Immature natural killer cell (primary cell): ENCODE data around the gene DYNC1I1. TPM values are rescaled to one million over a fixed set of nuclear protein-coding genes. Genes with fewer than 3 reads are reported as not detected.

Experiments used
- DNase-seq, 3 donors: peaks; one replicate each; pipeline ENCODE4 v3.0.0; 2022; ENCODE audit warnings: mixed read lengths in 1 of 3
- H3K27ac Mint-ChIP-seq, 6 donors: one replicate each; pipeline ENCODE4 v1.8.0; 2020; ENCODE audit warnings: mixed read lengths in 6 of 6, mild to moderate bottlenecking in 5 of 6, inconsistent platforms in 4 of 6, moderate library complexity in 3 of 6
- H3K27me3 Mint-ChIP-seq, 3 donors: one replicate each; pipeline ENCODE4 v1.8.0; 2020 to 2021; ENCODE audit warnings: low read depth in 3 of 3, mild to moderate bottlenecking in 3 of 3, mixed read lengths in 3 of 3, moderate library complexity in 3 of 3, inconsistent platforms in 1 of 3
- H3K36me3 Mint-ChIP-seq, 3 donors: one replicate each; pipeline ENCODE4 v1.8.0; 2020; ENCODE audit warnings: mixed read lengths in 3 of 3, inconsistent platforms in 2 of 3, mild to moderate bottlenecking in 2 of 3
- H3K4me1 Mint-ChIP-seq, 2 donors: one replicate each; pipeline ENCODE4 v1.8.0; 2020; ENCODE audit warnings: inconsistent platforms in 2 of 2, mild to moderate bottlenecking in 2 of 2, mixed read lengths in 2 of 2, moderate library complexity in 1 of 2
- H3K4me3 Mint-ChIP-seq, 5 donors: one replicate each; pipeline ENCODE4 v1.8.0; 2020; ENCODE audit warnings: mild to moderate bottlenecking in 5 of 5, mixed read lengths in 5 of 5, inconsistent platforms in 3 of 5, moderate library complexity in 3 of 5
- H3K9me3 Mint-ChIP-seq, 6 donors: one replicate each; pipeline ENCODE4 v1.8.0; 2020; ENCODE audit warnings: mild to moderate bottlenecking in 6 of 6, mixed read lengths in 6 of 6, inconsistent platforms in 4 of 6, moderate library complexity in 3 of 6
- polyA plus RNA-seq, 3 donors: library from polyadenylated mRNA; unstranded; fragments of 300-500 nt; fragmentation: Illumina TruSeq; gene quantifications; one replicate each; pipeline ENCODE4 v1.2.3, GENCODE V29; 2021

The DYNC1I1 gene
- polyA plus RNA-seq, 3 donors from 2014 or later, result not detected

GRCh38 chr7:95951531-95951930 lies 179.2 kb downstream of the DYNC1I1 start:
- Mint-ChIP-seq H3K27me3 (peaks cover 0 to 2% (median 0%) of the 10 kb centered on the region in 3 donors), H3K36me3 (no peaks in the 10 kb centered on the region), H3K27ac (no peak overlapping the region), H3K4me1 (peaks cover 7 to 25% of the 10 kb centered on the region in 2 donors), H3K9me3 (no peaks in the 10 kb centered on the region), H3K4me3 (no peak overlapping the region)
- DNase-seq, result no peak

GRCh38 chr7:95951997-95952795 lies 179.8 kb downstream of the DYNC1I1 start:
- Mint-ChIP-seq H3K9me3 (no peaks in the 10 kb centered on the region), H3K36me3 (no peaks in the 10 kb centered on the region), H3K4me3 (no peak overlapping the region), H3K27me3 (peaks cover 0 to 2% (median 1%) of the 10 kb centered on the region in 3 donors), H3K27ac (no peak overlapping the region), H3K4me1 (peaks cover 7 to 19% of the 10 kb centered on the region in 2 donors)
- DNase-seq, result no peak

- no peaks in the 10 kb centered on the region for H3K9me3 Mint-ChIP-seq
- H3K27ac Mint-ChIP-seq, result no peak overlapping the region
- no peak overlapping the region for H3K4me3 Mint-ChIP-seq
- H3K36me3 Mint-ChIP-seq, result no peaks in the 10 kb centered on the region
- peaks cover 5 to 12% of the 10 kb centered on the region in 2 donors for H3K4me1 Mint-ChIP-seq
- H3K27me3 Mint-ChIP-seq, result peaks cover 0 to 5% (median 3%) of the 10 kb centered on the region in 3 donors
- no peak for DNase-seq
Observed at GRCh38 chr7:95952851-95953250, 180.5 kb downstream of the DYNC1I1 start.

- Mint-ChIP-seq H3K4me1 (no peaks in the 10 kb centered on the region), H3K27me3 (peaks cover 1 to 5% (median 3%) of the 10 kb centered on the region in 3 donors), H3K27ac (no peak overlapping the region), H3K4me3 (no peak overlapping the region), H3K9me3 (peaks cover 0 to 2% (median 0%) of the 10 kb centered on the region in 6 donors), H3K36me3 (no peaks in the 10 kb centered on the region)
- no peak for DNase-seq
Observed at GRCh38 chr7:95955748-95956147, 183.4 kb downstream of the DYNC1I1 start.

- H3K4me3 Mint-ChIP-seq, result no peak overlapping the region
- no peak overlapping the region for H3K27ac Mint-ChIP-seq
- H3K4me1 Mint-ChIP-seq, result no peaks in the 10 kb centered on the region
- peaks cover 1 to 5% (median 3%) of the 10 kb centered on the region in 3 donors for H3K27me3 Mint-ChIP-seq
- DNase-seq, result no peak
- H3K36me3 Mint-ChIP-seq, result no peaks in the 10 kb centered on the region
- peaks cover 0 to 2% (median 0%) of the 10 kb centered on the region in 6 donors for H3K9me3 Mint-ChIP-seq
Observed at GRCh38 chr7:95957510-95957909, 185.2 kb downstream of the DYNC1I1 start.

GRCh38 chr7:95960706-95961244 lies 188.4 kb downstream of the DYNC1I1 start:
- Mint-ChIP-seq H3K27ac (no peak overlapping the region), H3K4me1 (no peaks in the 10 kb centered on the region), H3K4me3 (no peak overlapping the region), H3K9me3 (peaks cover 0 to 2% (median 0%) of the 10 kb centered on the region in 6 donors), H3K27me3 (peaks cover 1 to 7% (median 3%) of the 10 kb centered on the region in 3 donors), H3K36me3 (no peaks in the 10 kb centered on the region)
- no peak for DNase-seq

GRCh38 chr7:95963446-95963990 lies 191.2 kb downstream of the DYNC1I1 start:
- no peak for DNase-seq
- Mint-ChIP-seq H3K4me1 (no peaks in the 10 kb centered on the region), H3K27me3 (peaks cover 1 to 5% (median 4%) of the 10 kb centered on the region in 3 donors), H3K36me3 (no peaks in the 10 kb centered on the region), H3K27ac (no peak overlapping the region), H3K9me3 (peaks cover 0 to 6% (median 0%) of the 10 kb centered on the region in 6 donors), H3K4me3 (no peak overlapping the region)

- DNase-seq, result no peak
- Mint-ChIP-seq H3K9me3 (peaks cover 0 to 4% (median 0%) of the 10 kb centered on the region in 6 donors), H3K4me3 (no peak overlapping the region)
Observed at GRCh38 chr7:95971716-95972115, 199.4 kb downstream of the DYNC1I1 start.

GRCh38 chr7:95972523-95972922 lies 200.2 kb downstream of the DYNC1I1 start:
- H3K27ac Mint-ChIP-seq, result no peak overlapping the region
- H3K4me3 Mint-ChIP-seq, result peak overlapping the region in 1 of 5 donors; percentile 14
- no peaks in the 10 kb centered on the region for H3K36me3 Mint-ChIP-seq
- DNase-seq, result no peak
- peaks cover 0 to 30% of the 10 kb centered on the region in 2 donors for H3K4me1 Mint-ChIP-seq
- H3K27me3 Mint-ChIP-seq, result peaks cover 0 to 4% (median 1%) of the 10 kb centered on the region in 3 donors
- peaks cover 0 to 4% (median 0%) of the 10 kb centered on the region in 6 donors for H3K9me3 Mint-ChIP-seq

More at GRCh38 chr7:95971716-95972115, 199.4 kb downstream of the DYNC1I1 start:
- Mint-ChIP-seq H3K36me3 (no peaks in the 10 kb centered on the region), H3K4me1 (peaks cover 0 to 30% of the 10 kb centered on the region in 2 donors), H3K27ac (no peak overlapping the region), H3K27me3 (peaks cover 0 to 5% (median 1%) of the 10 kb centered on the region in 3 donors)

- H3K4me3 Mint-ChIP-seq, result peak overlapping the region in 3 of 5 donors; percentile 1 to 36 (median 18)
- peak overlapping the region in 2 of 6 donors; percentile 10 to 65 for H3K27ac Mint-ChIP-seq
- peaks cover 0 to 4% (median 0%) of the 10 kb centered on the region in 3 donors for H3K27me3 Mint-ChIP-seq
Observed at GRCh38 chr7:95974108-95974507, 201.8 kb downstream of the DYNC1I1 start.

GRCh38 chr7:95976369-95977060 lies 204.2 kb downstream of the DYNC1I1 start:
- Mint-ChIP-seq H3K4me3 (no peak overlapping the region), H3K36me3 (no peaks in the 10 kb centered on the region), H3K27ac (no peak overlapping the region), H3K4me1 (peaks cover 0 to 30% of the 10 kb centered on the region in 2 donors), H3K9me3 (no peaks in the 10 kb centered on the region), H3K27me3 (peaks cover 0 to 4% (median 0%) of the 10 kb centered on the region in 3 donors)
- DNase-seq, result no peak

More at GRCh38 chr7:95974108-95974507, 201.8 kb downstream of the DYNC1I1 start:
- Mint-ChIP-seq H3K9me3 (no peaks in the 10 kb centered on the region), H3K4me1 (peaks cover 0 to 30% of the 10 kb centered on the region in 2 donors), H3K36me3 (no peaks in the 10 kb centered on the region)
- DNase-seq, result no peak

GRCh38 chr7:95977994-95978393 lies 205.6 kb downstream of the DYNC1I1 start:
- peaks cover 0 to 28% of the 10 kb centered on the region in 2 donors for H3K4me1 Mint-ChIP-seq

GRCh38 chr7:95980167-95980566 lies 207.8 kb downstream of the DYNC1I1 start:
- no peaks in the 10 kb centered on the region for H3K36me3 Mint-ChIP-seq

More at GRCh38 chr7:95977994-95978393, 205.6 kb downstream of the DYNC1I1 start:
- DNase-seq, result no peak
- Mint-ChIP-seq H3K9me3 (no peaks in the 10 kb centered on the region), H3K27me3 (peaks cover 0 to 4% (median 0%) of the 10 kb centered on the region in 3 donors), H3K27ac (no peak overlapping the region), H3K36me3 (no peaks in the 10 kb centered on the region), H3K4me3 (no peak overlapping the region)

More at GRCh38 chr7:95980167-95980566, 207.8 kb downstream of the DYNC1I1 start:
- H3K9me3 Mint-ChIP-seq, result no peaks in the 10 kb centered on the region
- H3K4me1 Mint-ChIP-seq, result peaks cover 0 to 6% of the 10 kb centered on the region in 2 donors
- H3K4me3 Mint-ChIP-seq, result no peak overlapping the region
- peaks cover 0 to 4% (median 3%) of the 10 kb centered on the region in 3 donors for H3K27me3 Mint-ChIP-seq
- DNase-seq, result no peak
- no peak overlapping the region for H3K27ac Mint-ChIP-seq
